Measurements from ENCODE around the gene EFL1.

DNA sequence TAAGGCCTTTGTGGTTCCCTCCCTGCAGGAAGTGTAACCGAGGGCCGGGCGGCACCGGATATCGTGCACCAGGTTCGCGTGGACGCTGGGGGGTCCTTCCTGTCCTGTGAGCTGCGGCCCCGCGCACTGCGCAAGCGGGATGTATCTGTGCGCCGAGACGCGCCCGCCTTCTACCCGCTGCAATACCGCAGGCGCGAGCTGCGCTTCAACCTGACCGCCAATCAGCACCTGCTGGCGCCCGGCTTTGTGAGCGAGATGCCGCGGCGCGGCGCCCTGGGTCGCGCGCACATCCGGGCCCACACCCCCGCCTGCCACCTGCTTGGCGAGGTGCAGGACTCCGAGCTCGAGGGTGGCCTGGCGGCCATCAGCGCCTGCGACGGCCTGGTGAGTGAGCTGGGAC is 36.0 kb upstream of the EFL1 start:
- TF ChIP-seq, protein P1, sequence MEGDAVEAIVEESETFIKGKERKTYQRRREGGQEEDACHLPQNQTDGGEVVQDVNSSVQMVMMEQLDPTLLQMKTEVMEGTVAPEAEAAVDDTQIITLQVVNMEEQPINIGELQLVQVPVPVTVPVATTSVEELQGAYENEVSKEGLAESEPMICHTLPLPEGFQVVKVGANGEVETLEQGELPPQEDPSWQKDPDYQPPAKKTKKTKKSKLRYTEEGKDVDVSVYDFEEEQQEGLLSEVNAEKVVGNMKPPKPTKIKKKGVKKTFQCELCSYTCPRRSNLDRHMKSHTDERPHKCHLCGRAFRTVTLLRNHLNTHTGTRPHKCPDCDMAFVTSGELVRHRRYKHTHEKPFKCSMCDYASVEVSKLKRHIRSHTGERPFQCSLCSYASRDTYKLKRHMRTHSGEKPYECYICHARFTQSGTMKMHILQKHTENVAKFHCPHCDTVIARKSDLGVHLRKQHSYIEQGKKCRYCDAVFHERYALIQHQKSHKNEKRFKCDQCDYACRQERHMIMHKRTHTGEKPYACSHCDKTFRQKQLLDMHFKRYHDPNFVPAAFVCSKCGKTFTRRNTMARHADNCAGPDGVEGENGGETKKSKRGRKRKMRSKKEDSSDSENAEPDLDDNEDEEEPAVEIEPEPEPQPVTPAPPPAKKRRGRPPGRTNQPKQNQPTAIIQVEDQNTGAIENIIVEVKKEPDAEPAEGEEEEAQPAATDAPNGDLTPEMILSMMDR (IDR thresholded peaks at IDR 0.05) = no peak
- TF ChIP-seq POLR2A (IDR thresholded peaks at IDR 0.05) = no peak

Measured in right lobe of liver (tissue), 4 donors.